H1 (cell line): ENCODE measurements around the gene KIF5A. TPM values are rescaled to one million over a fixed set of nuclear protein-coding genes. Genes with fewer than 3 reads are reported as not detected.

Experiments used
- CTCF ChIA-PET: fragments of 300-600 bp; sonication (Branson Sonifier 250); formaldehyde crosslinking; loops from one replicate; lab custom pipeline; 2021; ENCODE audit not compliant: partially characterized antibody; lab: Charles Lee
- POLR2A ChIA-PET: fragments of 300-600 bp; sonication (Branson Sonifier 250); formaldehyde crosslinking; loops from one replicate; lab custom pipeline; 2021; ENCODE audit warnings: inconsistent platforms; ENCODE audit not compliant: partially characterized antibody; lab: Charles Lee
- DNase-seq, 2 experiments: peaks; one replicate each; pipeline versions ENCODE4 v3.0.0 to v3.0.0-alpha.2; 2010 to 2022; ENCODE audit warnings: low spot score in 2 of 2, low read depth in 1 of 2, mixed read lengths in 1 of 2
- FAIRE-seq: peaks from 2 replicates; lab custom pipeline; 2011; peaks lifted over from hg19 to GRCh38; lab: Jason Lieb, UNC
- H2AFZ ChIP-seq: 2 replicates; pipeline ENCODE4 v1.8.1; 2012; ENCODE audit warnings: low read length, inconsistent platforms
- H2AK5ac ChIP-seq: 2 replicates; pipeline ENCODE4 v1.6.1; 2013; ENCODE audit warnings: low read depth, low read length
- H2BK120ac ChIP-seq: replicated peaks from 2 replicates; pipeline ENCODE3; 2013; ENCODE audit warnings: low read depth, low read length, inconsistent platforms
- H2BK12ac ChIP-seq: 2 replicates; pipeline ENCODE4 v1.6.1; 2013; ENCODE audit warnings: low read depth, low read length
- H2BK15ac ChIP-seq: 2 replicates; pipeline ENCODE4 v1.6.1; 2013; ENCODE audit warnings: low read length
- H2BK20ac ChIP-seq: 2 replicates; pipeline ENCODE4 v1.6.1; 2013; ENCODE audit warnings: low read length
- H2BK5ac ChIP-seq: 2 replicates; pipeline ENCODE4 v1.6.1; 2013; ENCODE audit warnings: low read depth, low read length
- H3K14ac ChIP-seq: 2 replicates; pipeline ENCODE4 v1.6.1; 2013; ENCODE audit warnings: inconsistent platforms; ENCODE audit not compliant: insufficient read length
- H3K18ac ChIP-seq: 2 replicates; pipeline ENCODE4 v1.6.1; 2013; ENCODE audit warnings: low read length; ENCODE audit errors: extremely low read depth
- H3K23ac ChIP-seq: 2 replicates; pipeline ENCODE4 v1.6.1; 2013; ENCODE audit warnings: inconsistent platforms; ENCODE audit not compliant: insufficient read length
- H3K23me2 ChIP-seq: 2 replicates; pipeline ENCODE4 v1.6.1; 2013; ENCODE audit warnings: low read depth, low read length
- H3K27ac ChIP-seq: 2 replicates; pipeline ENCODE4 v1.6.1; 2011; ENCODE audit warnings: low read depth, low read length, inconsistent platforms
- H3K27me3 ChIP-seq, 4 experiments: replicated peaks in 1 of 4; 1 replicate in 1 of 4; 2 replicates in 3 of 4; pipeline versions ENCODE4 v1.6.1 to v1.8.1; 2011 to 2013; ENCODE audit warnings: low read length in 3 of 4, mild to moderate bottlenecking in 3 of 4, inconsistent platforms in 2 of 4, mixed read lengths in 2 of 4, moderate library complexity in 1 of 4; ENCODE audit not compliant: control insufficient read depth in 3 of 4, insufficient read depth in 3 of 4; ENCODE audit errors: extremely low read depth in 1 of 4
- H3K36me3 ChIP-seq, 4 experiments: 2 replicates each; pipeline versions ENCODE4 v1.6.1 to v1.8.1; 2011 to 2013; ENCODE audit warnings: mild to moderate bottlenecking in 4 of 4, low read length in 3 of 4, moderate library complexity in 2 of 4, control low read depth in 1 of 4, inconsistent platforms in 1 of 4; ENCODE audit not compliant: insufficient read depth in 4 of 4, control insufficient read depth in 2 of 4
- H3K4ac ChIP-seq: replicated peaks from 2 replicates; pipeline ENCODE3; 2013; ENCODE audit warnings: low read length, low read depth, mixed read lengths, inconsistent platforms; ENCODE audit not compliant: insufficient read length
- H3K4me1 ChIP-seq, 4 experiments: replicated peaks in 1 of 4; 1 replicate in 1 of 4; 2 replicates in 3 of 4; pipeline versions ENCODE4 v1.6.1 to v1.8.1; 2011 to 2013; ENCODE audit warnings: low read length in 3 of 4, inconsistent platforms in 2 of 4, mixed read lengths in 1 of 4; ENCODE audit not compliant: insufficient read depth in 4 of 4, control insufficient read depth in 3 of 4
- H3K4me2 ChIP-seq, 2 experiments: 2 replicates each; pipeline versions ENCODE4 v1.6.1 to v1.8.1; 2011 to 2013; ENCODE audit warnings: low read depth in 2 of 2, low read length in 2 of 2, control low read depth in 1 of 2, inconsistent platforms in 1 of 2, mild to moderate bottlenecking in 1 of 2; ENCODE audit not compliant: insufficient read depth in 1 of 2
- H3K4me3 ChIP-seq, 4 experiments: fragments of 200-600, 300-600 bp in 1 of 4; sonication (generic), shearing (Covaris generic), sonication (Bioruptor Twin) in 1 of 4; 2 replicates each; pipeline versions ENCODE4 v1.5.1 to v1.8.1; 2011 to 2016; ENCODE audit warnings: low read length in 4 of 4, low read depth in 3 of 4, control low read depth in 2 of 4, inconsistent platforms in 2 of 4, mild to moderate bottlenecking in 2 of 4, mixed read lengths in 1 of 4, moderate library complexity in 1 of 4; ENCODE audit not compliant: insufficient read depth in 2 of 4; ENCODE audit errors: extremely low read depth in 1 of 4
- H3K56ac ChIP-seq: replicated peaks from 2 replicates; pipeline ENCODE3; 2013; ENCODE audit warnings: low read depth, mild to moderate bottlenecking, mixed read lengths, low read length, inconsistent platforms; ENCODE audit not compliant: insufficient read length
- H3K79me1 ChIP-seq: 2 replicates; pipeline ENCODE4 v1.6.1; 2013; ENCODE audit warnings: low read depth, low read length, control low read depth
- H3K79me2 ChIP-seq, 2 experiments: 2 replicates each; pipeline versions ENCODE4 v1.6.1 to v1.8.1; 2012 to 2013; ENCODE audit warnings: low read length in 2 of 2, mild to moderate bottlenecking in 2 of 2, inconsistent platforms in 1 of 2; ENCODE audit not compliant: insufficient read depth in 2 of 2, control insufficient read depth in 1 of 2
- H3K9ac ChIP-seq, 4 experiments: replicated peaks in 1 of 4; 1 replicate in 1 of 4; 2 replicates in 3 of 4; pipeline versions ENCODE4 v1.6.1 to v1.8.1; 2011 to 2013; ENCODE audit warnings: low read depth in 3 of 4, low read length in 3 of 4, control low read depth in 2 of 4, mild to moderate bottlenecking in 2 of 4, moderate library complexity in 2 of 4, inconsistent platforms in 1 of 4; ENCODE audit errors: extremely low read depth in 1 of 4
- H3K9me3 ChIP-seq, 2 experiments: 2 replicates each; pipeline versions ENCODE4 v1.6.1 to v1.8.1; 2012 to 2013; ENCODE audit warnings: mild to moderate bottlenecking in 2 of 2, moderate library complexity in 2 of 2, control low read depth in 1 of 2, inconsistent platforms in 1 of 2, low read depth in 1 of 2, low read length in 1 of 2, mixed read lengths in 1 of 2; ENCODE audit not compliant: insufficient read depth in 2 of 2
- H4K20me1 ChIP-seq, 2 experiments: replicated peaks in 1 of 2; 2 replicates each; pipeline versions ENCODE3 to v1.8.1; 2011 to 2013; ENCODE audit warnings: inconsistent platforms in 2 of 2, low read length in 2 of 2, mild to moderate bottlenecking in 1 of 2; ENCODE audit not compliant: insufficient read depth in 2 of 2, control insufficient read depth in 1 of 2
- H4K5ac ChIP-seq: 2 replicates; pipeline ENCODE4 v1.6.1; 2013; ENCODE audit warnings: low read length, low read depth, mixed read lengths, inconsistent platforms; ENCODE audit not compliant: insufficient read length
- H4K8ac ChIP-seq: 2 replicates; pipeline ENCODE4 v1.8.0; 2013; ENCODE audit warnings: mild to moderate bottlenecking, moderate library complexity, low read length, inconsistent platforms; ENCODE audit not compliant: insufficient read depth; ENCODE audit errors: extremely low read depth
- H4K91ac ChIP-seq: replicated peaks from 2 replicates; pipeline ENCODE3; 2013; ENCODE audit warnings: low read length, mixed read lengths, inconsistent platforms; ENCODE audit not compliant: insufficient read length
- GTF2F1 ChIP-seq: IDR thresholded peaks from 2 replicates; pipeline ENCODE4 v1.6.1; 2012; ENCODE audit warnings: low read depth, low read length, improper control_type of control experiment, borderline replicate concordance
- KDM1A ChIP-seq: fragments of 200-600, 300-600 bp; sonication (generic); IDR thresholded peaks from 2 replicates; pipeline ENCODE4 v1.7.1; 2016; ENCODE audit warnings: mild to moderate bottlenecking, low read length, borderline replicate concordance
- RBBP5 ChIP-seq: IDR thresholded peaks from 2 replicates; pipeline ENCODE4 v1.7.1; 2012; ENCODE audit warnings: low read depth, mild to moderate bottlenecking, inconsistent platforms, low read length, moderate library complexity, borderline replicate concordance
- SAP30 ChIP-seq: fragments of 300-600 bp; sonication (generic); IDR thresholded peaks from 2 replicates; pipeline ENCODE4 v1.7.1; 2012; ENCODE audit warnings: low read length, moderate library complexity, mild to moderate bottlenecking, inconsistent platforms; ENCODE audit not compliant: insufficient read depth, insufficient replicate concordance
- SIRT6 ChIP-seq: IDR thresholded peaks from one replicate; pipeline ENCODE4 v1.7.1; 2012; ENCODE audit warnings: low read length, inconsistent platforms
- SIX5 ChIP-seq: IDR thresholded peaks from 2 replicates; pipeline ENCODE4 v1.6.1; 2011; ENCODE audit warnings: mild to moderate bottlenecking, low read depth, low read length
- SP1 ChIP-seq: IDR thresholded peaks from 2 replicates; pipeline ENCODE4 v1.6.1; 2011; ENCODE audit warnings: low read depth, low read length
- WGBS, 2 experiments: shearing (Covaris generic) in 1 of 2; methylation state at CpG; one replicate each; pipeline versions ENCODE4 v1.1.6 to v1.1.7; 2013 to 2015; ENCODE audit warnings: low lambda C conversion rate in 2 of 2, mixed read lengths in 2 of 2, inconsistent platforms in 1 of 2, low coverage in 1 of 2, missing lambda C conversion rate in 1 of 2; ENCODE audit not compliant: insufficient replicate concordance in 2 of 2, insufficient coverage in 1 of 2, insufficient read length in 1 of 2; ENCODE audit errors: extremely low coverage in 1 of 2, missing lambda C conversion rate in 1 of 2; 5-methylcytosine and 5-hydroxymethylcytosine counted together
- polyA plus RNA-seq, 7 experiments: library from polyadenylated mRNA; depleted of rRNA in 3 of 7; stranded (reverse) in 5 of 7; unstranded in 2 of 7; fragments of >200 nt in 5 of 7; fragments of 200-250 nt in 2 of 7; gene quantifications; 1 replicate in 5 of 7; 2 replicates in 1 of 7; 4 replicates in 1 of 7; pipeline versions ENCODE4 v1.2.1 to v1.2.3, GENCODE V29; 2011 to 2013; ENCODE audit warnings: missing spikeins in 2 of 7, mixed read lengths in 2 of 7
- total RNA-seq: library from RNA; stranded (reverse); fragmentation: NEBNext Ultra II Directional; extraction: Animal tissue kit (Norgen Biotek cat#: 25700); gene quantifications from 2 replicates; pipeline ENCODE4 v1.2.1, GENCODE V29; 2021
- TF ChIP-seq, protein P1 (sequence below): IDR thresholded peaks from 2 replicates; pipeline ENCODE4 v1.6.1; 2012; ENCODE audit warnings: inconsistent platforms
- TF ChIP-seq, protein P2 (sequence below), 3 experiments: IDR thresholded peaks; 1 replicate in 2 of 3; 2 replicates in 1 of 3; pipeline versions ENCODE4 v1.5.1 to v1.6.1; 2011; ENCODE audit warnings: low read length in 3 of 3, mild to moderate bottlenecking in 3 of 3, inconsistent platforms in 2 of 3, low read depth in 1 of 3, moderate library complexity in 1 of 3; ENCODE audit not compliant: insufficient read depth in 1 of 3; ENCODE audit errors: control extremely low read depth in 1 of 3
- TF ChIP-seq, protein P3 (sequence below): IDR thresholded peaks from 2 replicates; pipeline ENCODE4 v1.6.1; 2012; ENCODE audit warnings: inconsistent platforms

Gene KIF5A
- total and polyA plus RNA-seq, 2 of the 8 experiments (the other 6 are each of a cell fraction or from before 2014, with no cell fraction given), result 10.7 to 21.9 TPM

DNA sequence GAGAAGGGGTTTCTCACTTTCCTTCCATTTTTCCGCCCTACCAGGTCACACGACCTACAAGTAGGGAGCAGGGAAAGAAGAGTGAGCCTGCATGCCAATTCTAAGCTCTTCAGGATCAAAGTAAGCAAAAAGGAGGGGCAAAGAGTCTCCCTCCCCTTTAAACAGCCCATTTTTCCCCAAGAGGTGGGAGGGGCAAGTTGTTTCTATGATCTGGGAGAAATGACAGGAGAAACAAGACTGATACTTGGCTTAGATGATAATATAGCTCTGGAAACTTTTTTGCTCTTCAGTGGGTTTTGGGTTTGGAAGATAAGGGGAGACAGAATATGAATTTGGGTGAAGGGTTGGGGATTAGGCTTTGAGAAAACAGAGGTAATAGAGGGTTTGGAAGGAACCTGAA is 56.6 kb downstream of the KIF5A start:
- Histone ChIP-seq H4K5ac (no peak overlapping the region), H3K4me1 (peaks cover 7 to 13% (median 12%) of the 10 kb centered on the region in 4 experiments), H4K91ac (no peak overlapping the region), H4K8ac (no peak overlapping the region), H2BK5ac (no peak overlapping the region), H3K14ac (no peak overlapping the region), H2BK120ac (no peak overlapping the region), H3K23me2 (peaks cover 28% of the 10 kb centered on the region), H2AK5ac (no peak overlapping the region), H3K56ac (no peak overlapping the region), H3K9ac (no peak overlapping the region), H3K18ac (no peak overlapping the region), H3K79me2 (peaks cover 0 to 10% of the 10 kb centered on the region in 2 experiments; a peak in 1 of 4 replicates), H3K79me1 (no peaks in the 10 kb centered on the region; the same call in 1 of the 2 replicates), H2AFZ (no peak overlapping the region), H3K4ac (no peak overlapping the region), H2BK15ac (no peak overlapping the region), H3K36me3 (peaks cover 5 to 12% (median 7%) of the 10 kb centered on the region in 4 experiments; a peak in 4 of 8 replicates), H4K20me1 (peaks cover 0 to 2% of the 10 kb centered on the region in 2 experiments), H3K4me2 (no peak overlapping the region; a peak in 1 of 4 replicates), H3K4me3 (no peak overlapping the region), H3K27me3 (peaks cover 0 to 17% (median 8%) of the 10 kb centered on the region in 4 experiments; a peak in 5 of 7 replicates), H2BK12ac (no peak overlapping the region), H3K23ac (no peak overlapping the region), H3K9me3 (no peaks in the 10 kb centered on the region), H2BK20ac (no peak overlapping the region), H3K27ac (no peak overlapping the region)
- 81% methylated on average over 2 of the region's 2 CpGs; no CpG with 5 or more reads in 1 of the 2 experiments for WGBS, 2 experiments
- ChIA-PET POLR2A (interaction anchor here (1.1 to 7.7 kb wide), 7 partner anchors 8 to 150 kb away, joined by 3 to 60 read pairs (median 4); partner anchors contain the start of genes CDK4, PIP4K2C and TSPAN31), CTCF (interaction anchor here (1.5 to 12.5 kb wide), 8 partner anchors 14 to 130 kb away, joined by 4 to 124 read pairs (median 12); partner anchors contain the start of genes B4GALNT1 and PIP4K2C)
- DNase-seq, result no peak
- FAIRE-seq, result no peak
- TF ChIP-seq, protein P1, sequence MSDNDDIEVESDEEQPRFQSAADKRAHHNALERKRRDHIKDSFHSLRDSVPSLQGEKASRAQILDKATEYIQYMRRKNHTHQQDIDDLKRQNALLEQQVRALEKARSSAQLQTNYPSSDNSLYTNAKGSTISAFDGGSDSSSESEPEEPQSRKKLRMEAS, result no peak
- TF ChIP-seq, protein P2, sequence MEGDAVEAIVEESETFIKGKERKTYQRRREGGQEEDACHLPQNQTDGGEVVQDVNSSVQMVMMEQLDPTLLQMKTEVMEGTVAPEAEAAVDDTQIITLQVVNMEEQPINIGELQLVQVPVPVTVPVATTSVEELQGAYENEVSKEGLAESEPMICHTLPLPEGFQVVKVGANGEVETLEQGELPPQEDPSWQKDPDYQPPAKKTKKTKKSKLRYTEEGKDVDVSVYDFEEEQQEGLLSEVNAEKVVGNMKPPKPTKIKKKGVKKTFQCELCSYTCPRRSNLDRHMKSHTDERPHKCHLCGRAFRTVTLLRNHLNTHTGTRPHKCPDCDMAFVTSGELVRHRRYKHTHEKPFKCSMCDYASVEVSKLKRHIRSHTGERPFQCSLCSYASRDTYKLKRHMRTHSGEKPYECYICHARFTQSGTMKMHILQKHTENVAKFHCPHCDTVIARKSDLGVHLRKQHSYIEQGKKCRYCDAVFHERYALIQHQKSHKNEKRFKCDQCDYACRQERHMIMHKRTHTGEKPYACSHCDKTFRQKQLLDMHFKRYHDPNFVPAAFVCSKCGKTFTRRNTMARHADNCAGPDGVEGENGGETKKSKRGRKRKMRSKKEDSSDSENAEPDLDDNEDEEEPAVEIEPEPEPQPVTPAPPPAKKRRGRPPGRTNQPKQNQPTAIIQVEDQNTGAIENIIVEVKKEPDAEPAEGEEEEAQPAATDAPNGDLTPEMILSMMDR (IDR thresholded peaks at IDR 0.05; ENCODE audit: control extremely low read depth in 1 of 3, insufficient read depth in 1 of 3, low read depth in 1 of 3, low read length in 3 of 3), result no peak
- no peak for TF ChIP-seq KDM1A
- no peak for TF ChIP-seq GTF2F1
- TF ChIP-seq, protein P3, sequence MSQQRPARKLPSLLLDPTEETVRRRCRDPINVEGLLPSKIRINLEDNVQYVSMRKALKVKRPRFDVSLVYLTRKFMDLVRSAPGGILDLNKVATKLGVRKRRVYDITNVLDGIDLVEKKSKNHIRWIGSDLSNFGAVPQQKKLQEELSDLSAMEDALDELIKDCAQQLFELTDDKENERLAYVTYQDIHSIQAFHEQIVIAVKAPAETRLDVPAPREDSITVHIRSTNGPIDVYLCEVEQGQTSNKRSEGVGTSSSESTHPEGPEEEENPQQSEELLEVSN, result no peak
- TF ChIP-seq SIRT6, result no peak
- no peak for TF ChIP-seq SIX5
- TF ChIP-seq SAP30, result no peak
- no peak for TF ChIP-seq RBBP5
- TF ChIP-seq SP1, result no peak
